ENCODE data around the gene DNAJB5.
"Not testable (repeated sequence)": the region's sequence is repeated elsewhere in the genome, so short reads cannot be mapped to it uniquely, and the experiment has no call there.

The DNAJB5 gene

DNA sequence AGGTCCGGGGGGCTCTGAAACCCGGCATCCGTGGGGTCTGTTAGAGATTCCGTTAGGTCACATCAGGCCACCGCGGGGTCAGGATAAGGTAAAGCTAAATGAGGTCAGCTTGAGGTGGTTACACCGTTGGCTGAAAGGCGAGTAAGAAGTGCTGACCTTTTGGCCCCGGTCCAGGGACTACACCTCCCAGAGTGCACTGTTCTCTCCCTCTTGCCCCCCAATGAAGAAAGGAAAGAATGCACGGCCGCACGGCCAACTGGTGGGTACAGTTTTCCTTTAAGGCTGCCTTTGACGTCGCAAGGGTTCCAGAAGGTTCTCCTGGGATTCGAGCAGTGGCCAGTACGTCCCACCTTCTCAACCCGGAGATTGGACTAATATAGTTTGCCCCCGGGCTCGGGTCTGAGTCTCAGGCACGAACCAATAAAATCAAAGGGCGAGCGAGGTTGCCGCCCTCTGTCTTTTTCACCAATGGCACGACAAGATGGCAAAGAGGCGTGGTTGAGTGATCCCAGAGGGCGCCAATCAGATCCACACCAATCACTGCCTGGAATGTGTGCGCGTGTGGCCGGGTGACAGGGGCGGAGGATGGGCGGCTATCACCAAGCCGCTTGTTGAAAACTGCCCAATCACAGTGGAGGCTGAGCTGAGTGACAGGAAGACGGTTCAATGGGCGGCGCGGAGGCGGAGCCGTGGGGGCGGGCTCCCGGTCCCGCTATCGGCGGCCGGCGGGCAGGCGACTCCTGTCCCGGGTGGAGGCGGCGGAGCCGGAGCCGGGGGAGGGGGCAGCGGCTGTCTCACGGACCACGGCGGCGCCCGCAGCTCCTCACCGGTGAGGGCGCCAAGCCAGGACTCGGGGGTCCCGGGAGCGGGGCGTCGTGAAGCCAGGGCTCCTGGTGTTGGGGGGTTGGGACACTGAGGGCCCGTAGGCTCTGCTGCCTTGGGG, at the start of gene DNAJB5:
Gene DNAJB5, plus strand, starts transcription at position 743 of the 943 bp plus-strand sequence. CDS start 886 bp downstream, outside the sequence.
- DNase-seq = peak; percentile 94

- not testable (repeated sequence) for DNase-seq
Measured at GRCh38 chr9:34939989-34940388, 49.6 kb upstream of the DNAJB5 start.

DNA sequence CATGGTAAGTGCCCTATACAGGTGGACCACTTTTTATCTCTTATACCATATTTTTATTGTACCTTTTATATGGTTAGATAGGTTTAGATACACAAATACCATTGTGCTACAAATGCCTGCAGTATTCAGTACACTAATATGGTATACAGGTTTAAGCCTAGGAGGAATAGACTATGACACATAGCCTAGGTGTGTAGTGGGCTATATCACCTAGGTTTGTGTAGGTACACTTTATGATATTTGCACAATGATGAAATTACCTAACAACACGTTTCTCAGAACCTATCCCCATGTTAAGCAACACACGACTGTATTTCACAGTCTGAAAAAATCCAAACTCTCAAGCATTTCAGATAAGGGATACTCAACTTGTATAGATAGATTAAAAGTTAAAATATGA, 41.1 kb upstream of the DNAJB5 start:
- no peak for DNase-seq

DNA sequence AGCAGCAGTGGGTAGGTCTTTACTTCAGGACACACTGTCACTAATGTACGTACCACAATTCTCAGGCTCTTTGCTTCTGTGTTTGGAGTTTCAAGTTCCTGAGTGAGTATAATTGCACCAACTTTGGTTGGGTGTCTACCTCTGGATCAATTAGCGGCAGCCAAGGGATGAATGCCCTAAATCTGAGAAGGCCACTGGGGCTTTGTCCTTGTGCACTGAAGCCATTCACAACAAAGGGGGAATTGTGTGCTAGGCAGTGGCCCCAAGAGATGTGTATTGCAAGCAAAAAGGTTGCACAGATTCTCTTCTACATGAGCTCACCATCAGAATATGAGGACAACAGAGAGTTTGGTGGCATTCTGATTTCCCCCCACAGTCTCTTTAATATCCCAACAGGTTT, 35.3 kb upstream of the DNAJB5 start:
- no peak for DNase-seq

- not testable (repeated sequence) for DNase-seq
Measured at GRCh38 chr9:34956066-34956465, 33.5 kb upstream of the DNAJB5 start.

- no peak for DNase-seq
Measured at GRCh38 chr9:34956648-34957047, 32.9 kb upstream of the DNAJB5 start.

DNA sequence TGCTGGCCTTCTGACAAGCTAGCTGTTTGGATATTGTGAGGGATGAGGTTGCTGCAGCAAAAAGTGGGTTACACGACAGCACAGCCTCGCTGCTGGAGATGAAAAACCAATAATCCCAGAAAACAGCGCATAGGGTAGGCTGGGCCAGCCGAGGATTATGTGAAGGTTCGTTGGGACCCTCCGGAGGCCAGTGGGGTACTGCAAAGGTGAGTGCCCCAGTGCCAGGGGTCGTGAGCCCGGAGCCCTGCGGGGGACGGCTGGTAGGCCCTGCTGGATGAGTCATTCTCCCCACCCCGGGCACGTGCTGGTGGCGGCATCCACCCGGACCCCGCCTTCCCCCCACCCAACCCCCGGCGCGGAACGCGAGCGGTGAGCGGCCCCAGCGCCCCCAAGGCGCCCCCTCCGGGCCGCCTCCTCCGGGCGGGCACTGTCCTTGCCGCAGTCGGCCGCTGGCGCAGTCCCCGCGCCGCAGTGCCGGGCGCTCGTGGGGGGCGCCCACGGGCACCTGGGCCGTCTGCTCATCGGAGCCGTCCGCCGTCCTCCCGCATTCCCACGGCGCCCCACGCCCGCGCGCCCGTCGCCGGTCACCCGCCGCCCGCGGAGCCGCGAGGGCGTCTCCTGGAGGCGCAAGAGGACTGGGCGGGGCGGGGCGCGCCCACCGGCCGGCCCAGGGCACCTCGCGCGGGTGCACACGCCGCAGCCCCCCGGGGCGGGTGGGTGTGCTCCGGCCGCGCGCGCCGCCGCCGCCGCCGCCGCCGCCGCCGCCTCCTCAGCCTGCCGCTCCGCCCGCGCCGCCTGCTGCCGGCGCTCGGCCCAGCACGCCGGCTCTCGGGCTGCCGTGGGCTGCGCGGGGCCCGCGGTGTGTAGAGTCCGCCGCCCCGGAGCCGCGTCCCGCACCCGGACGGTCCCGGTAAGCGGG, 31.8 kb upstream of the DNAJB5 start, which contains the start of gene PHF24:
Gene PHF24, plus strand, starts transcription at position 794 of the 919 bp plus-strand sequence. CDS start 13,014 bp downstream, outside the sequence.
- no peak for DNase-seq

DNA sequence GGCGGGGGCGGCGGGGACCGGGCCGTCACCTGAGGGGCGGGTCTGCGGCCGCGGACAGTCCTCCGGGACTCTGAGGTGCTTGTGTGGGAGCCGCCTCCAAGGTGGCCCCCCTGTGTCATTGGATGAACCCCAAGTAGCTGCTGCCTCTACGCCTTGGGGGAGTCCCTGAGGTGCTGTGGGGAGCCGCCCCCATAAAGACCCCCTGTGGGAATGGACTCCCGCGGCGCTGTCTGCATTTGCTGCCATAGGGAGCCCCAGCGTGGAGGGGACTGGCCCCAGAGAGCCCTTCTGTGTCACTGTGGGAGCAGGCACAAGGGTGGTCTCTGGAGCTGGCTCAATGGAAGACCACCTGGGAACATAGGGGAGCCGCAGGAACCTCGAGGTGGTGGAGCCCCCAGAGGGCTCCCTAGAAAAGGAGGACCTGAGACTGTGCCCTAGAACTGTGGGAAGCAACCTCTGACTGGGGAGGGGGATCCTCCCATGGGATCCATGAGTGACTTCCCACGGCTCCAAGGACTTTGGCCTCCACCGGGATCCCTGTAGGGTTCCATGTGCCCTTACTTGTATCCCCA, 31.0 kb upstream of the DNAJB5 start:
- no peak for DNase-seq

DNA sequence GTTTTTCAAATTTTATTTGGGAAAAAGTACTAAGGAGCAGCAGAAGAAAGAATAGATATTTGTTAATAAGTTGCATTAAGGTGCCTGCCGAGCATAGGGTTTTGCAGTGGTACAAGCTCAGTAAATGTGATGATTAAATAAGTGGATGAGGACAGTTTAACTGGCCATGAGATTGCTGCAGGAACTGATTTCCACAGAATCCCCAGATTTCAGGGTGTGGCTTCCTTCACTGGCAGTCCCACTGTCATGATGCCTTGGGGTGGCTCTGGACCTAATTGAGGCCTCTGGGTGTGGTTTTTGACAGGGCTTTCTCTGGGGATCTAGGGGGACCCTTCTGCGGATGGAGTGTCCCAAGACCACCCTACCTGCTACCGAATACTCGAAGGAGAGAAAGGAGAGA, 30.1 kb upstream of the DNAJB5 start:
- DNase-seq = no peak

GRCh38 chr9:34961574-34962490, 27.7 kb upstream of the DNAJB5 start:
- DNase-seq = no peak

DNA sequence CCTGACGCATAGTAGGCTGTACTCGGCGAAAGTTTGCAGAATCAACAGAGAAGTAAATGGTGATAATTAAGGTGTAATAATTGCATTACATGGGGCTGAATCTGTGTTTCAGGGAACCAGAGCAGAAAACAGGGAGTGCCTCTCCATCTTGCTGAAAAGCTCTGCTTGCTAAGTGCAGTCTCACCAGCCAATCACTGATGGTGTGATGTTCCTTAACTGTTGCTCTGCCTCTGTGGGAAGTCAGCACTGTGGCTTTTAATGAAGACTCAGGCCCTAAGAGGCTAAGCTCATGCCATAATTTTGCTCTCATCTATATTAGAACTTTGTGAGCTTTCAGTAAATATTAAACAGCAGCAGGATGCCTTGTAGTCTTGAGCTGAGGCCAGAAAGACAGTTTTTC, 27.0 kb upstream of the DNAJB5 start:
- no peak for DNase-seq

DNA sequence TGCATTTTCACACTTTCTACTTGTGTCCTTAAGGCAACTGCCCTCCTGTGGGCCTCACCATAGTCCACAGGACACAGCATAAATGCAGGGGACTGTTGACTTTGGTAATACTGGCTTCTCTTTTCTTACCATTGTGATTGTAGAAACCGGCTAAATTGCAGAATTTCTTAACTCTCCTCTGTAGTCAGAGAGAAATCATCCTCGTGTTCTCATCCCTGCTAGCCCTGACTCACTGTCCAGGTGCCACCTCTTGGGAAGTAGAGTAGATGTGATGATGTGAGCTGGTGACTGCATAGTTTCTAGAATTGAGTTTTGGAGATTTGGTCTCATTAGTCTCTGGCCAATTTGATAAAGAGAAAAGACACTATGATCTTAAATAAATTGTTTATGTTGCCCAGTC, 26.0 kb upstream of the DNAJB5 start:
- no peak for DNase-seq

- DNase-seq = no peak
Measured at GRCh38 chr9:34964458-34964857, 25.1 kb upstream of the DNAJB5 start.

- no peak for DNase-seq
Measured at GRCh38 chr9:34971146-34971811, 18.3 kb upstream of the DNAJB5 start.

DNA sequence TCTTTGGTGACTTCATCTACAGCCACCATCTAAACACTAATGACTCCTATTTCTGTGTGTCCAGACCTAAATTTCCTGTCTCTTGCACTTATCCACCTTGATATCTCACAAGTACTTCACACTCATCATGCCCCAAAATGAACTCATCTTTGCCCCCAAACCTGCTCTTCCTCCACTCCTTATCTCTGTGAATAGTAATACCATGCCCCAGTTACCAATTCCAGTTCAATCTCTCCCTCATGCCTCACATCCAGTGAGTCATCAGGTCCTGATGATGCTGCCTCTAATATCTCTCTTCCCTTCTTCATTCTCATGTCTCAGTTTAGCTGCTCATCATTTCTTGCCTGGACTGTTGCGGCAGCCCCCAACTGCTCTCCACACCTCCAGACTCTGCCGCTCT, 14.9 kb upstream of the DNAJB5 start:
- DNase-seq = no peak

DNA sequence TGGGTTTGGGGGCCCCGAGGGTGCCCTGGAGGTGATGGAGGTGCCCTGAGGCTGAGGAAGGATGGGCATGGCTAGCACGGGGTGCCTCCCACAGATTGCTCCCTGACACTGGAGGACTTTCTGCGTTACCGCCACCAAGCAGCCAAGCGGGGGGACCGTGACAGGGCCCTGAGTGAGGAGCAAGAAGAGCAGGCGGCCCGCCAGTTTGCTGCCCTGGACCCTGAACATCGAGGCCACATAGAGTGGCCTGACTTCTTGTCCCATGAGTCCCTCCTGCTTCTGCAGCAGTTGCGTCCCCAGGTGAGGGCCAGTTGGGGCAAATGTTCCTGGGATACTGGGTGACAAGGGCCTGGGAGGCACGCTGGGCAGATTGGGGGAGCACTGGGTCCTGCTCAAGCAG, 13.1 kb upstream of the DNAJB5 start:
- DNase-seq = no peak

- DNase-seq = no peak
Measured at GRCh38 chr9:34976992-34977391, 12.6 kb upstream of the DNAJB5 start.

DNA sequence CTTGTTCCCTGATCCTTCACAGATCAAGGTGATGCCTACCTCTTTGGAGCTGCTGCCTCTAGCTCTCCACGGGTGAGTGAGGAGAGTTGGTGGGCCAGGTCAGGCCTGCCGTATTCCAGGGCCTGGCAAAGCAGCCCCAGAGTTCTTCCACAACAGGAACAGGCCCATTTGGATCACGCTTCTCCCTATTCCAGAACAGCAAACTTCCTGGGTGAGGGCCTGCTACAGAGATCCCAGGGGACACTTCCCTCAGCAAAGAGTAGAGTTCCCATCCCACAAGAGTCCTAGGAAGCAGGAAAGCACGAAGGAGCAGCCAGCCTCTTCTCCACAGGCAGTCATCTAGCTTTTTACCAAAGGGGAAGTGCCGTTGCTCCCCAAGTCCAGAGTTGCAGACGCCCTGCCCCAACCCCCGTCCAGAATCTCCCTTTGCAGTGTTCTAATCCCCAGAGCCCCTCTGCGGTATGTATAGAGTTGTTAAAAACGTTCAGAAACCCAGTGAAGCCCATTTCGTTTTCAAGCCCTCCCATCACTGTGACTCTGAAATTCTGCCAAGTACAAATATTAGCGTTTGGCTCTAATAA, 9.3 kb upstream of the DNAJB5 start:
- DNase-seq = no peak

GRCh38 chr9:34982361-34982760, 7.2 kb upstream of the DNAJB5 start:
- DNase-seq = no peak

DNA sequence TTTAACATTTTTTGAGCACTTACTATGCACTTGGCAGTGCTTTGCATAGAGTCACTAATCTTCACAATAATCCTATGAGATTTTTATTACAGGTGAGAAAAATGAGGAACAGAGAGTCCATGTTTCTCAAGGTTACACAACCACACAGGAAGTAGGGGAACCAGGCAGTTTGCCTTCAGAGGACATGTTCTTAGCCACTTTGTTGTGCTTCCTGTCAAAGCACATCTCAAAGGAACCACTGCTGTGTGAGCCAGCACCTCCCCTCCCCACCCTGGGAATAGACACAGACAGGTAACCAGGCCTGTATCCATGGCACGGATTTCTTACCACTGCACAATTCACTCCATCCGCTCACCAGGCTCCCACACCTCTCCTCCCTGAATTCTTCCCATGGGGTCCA, 6.3 kb upstream of the DNAJB5 start:
- no peak for DNase-seq

GRCh38 chr9:34984049-34984448, 5.5 kb upstream of the DNAJB5 start:
- no peak for DNase-seq

Measured in NCI-H524 treated with DMSO at 0.1 percent for 48 hours (cell line).